GM03348 (cell line): Measurements from ENCODE around the gene NDUFB4.

ENCODE experiments used
- DNase-seq: peaks from one replicate; pipeline ENCODE4 v3.0.0; 2012; ENCODE audit warnings: low spot score

The NDUFB4 gene

DNA sequence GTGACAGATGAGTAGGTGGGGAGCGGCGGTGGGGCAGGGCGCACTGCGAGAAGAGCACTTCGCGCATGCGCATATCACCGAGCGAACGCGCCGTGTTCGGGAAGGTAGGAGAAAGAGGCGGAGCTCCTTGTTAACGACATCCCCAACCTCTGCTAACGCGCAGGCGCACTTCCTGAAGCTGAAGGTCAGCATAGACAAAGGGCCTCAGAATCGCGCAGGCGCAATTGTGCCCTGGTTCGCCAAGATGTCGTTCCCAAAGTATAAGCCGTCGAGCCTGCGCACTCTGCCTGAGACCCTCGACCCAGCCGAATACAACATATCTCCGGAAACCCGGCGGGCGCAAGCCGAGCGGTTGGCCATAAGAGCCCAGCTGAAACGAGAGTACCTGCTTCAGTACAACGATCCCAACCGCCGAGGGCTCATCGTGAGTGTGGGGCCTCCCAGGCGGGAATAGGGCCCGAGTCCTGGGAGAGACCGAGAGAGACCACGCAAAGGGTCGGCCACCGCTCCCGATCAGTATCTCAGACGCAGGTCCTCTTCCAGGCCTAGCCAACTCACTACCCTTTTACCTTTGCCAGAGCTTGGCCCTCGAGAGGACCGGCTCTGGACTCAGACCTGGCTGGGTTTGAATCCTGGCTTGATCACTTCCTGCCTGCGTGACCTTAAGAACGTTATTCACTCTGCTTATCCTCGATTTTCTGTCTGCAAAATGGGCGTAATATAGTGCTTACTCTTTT is at the start of gene NDUFB4:
Gene NDUFB4 (plus strand): TSS at position 221 of the 737 bp plus-strand sequence. CDS start 24 bp downstream, at position 245.
- DNase-seq = peak; percentile 98

- DNase-seq = no peak
Measured at GRCh38 chr3:120550546-120550945, 45.6 kb upstream of the NDUFB4 start.

DNA sequence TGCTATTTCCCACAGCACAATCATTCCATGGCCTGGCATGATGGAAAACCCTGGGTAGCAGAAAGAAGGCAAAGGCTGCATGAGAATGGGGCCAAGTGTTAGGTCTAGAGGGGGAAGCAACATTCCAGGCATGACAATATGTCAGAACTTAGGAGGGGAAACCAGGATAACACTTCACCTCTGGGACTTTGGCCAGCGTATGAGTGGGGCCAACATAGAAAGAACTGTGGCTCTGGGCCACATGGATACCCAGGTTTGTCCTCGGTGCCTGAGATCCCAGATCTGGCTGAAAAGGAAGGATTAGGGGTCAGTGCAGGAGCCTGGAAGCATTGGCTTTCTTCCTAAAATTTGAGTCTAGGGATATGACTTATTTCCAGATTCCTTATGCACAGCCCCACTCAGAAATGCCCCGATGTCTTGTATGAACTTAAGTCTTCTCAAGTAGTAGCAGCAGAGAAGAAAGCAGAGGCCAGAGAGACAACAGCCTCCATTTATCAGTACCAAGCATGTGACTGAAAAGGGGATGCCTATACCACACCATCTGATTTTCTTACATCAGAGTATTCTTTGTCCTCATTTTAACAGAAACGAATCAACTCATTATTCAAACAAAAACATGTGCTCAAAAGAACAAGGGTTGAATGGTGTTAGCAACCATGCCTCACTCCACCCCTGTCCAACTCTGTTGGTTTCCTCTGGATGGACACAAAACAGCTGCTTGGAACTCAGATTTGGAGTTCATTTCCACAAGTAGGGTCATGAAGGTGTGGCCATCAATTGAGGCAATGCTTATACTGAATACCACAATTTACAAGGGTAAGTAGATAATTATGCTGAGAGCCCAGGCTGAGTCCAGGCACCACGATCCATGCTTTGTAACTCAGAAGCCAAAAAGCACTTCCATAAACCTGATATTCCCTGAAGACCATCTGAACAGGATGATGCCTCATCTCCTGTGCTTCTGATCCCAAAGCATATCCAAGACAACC is 43.7 kb upstream of the NDUFB4 start:
- no peak for DNase-seq

DNA sequence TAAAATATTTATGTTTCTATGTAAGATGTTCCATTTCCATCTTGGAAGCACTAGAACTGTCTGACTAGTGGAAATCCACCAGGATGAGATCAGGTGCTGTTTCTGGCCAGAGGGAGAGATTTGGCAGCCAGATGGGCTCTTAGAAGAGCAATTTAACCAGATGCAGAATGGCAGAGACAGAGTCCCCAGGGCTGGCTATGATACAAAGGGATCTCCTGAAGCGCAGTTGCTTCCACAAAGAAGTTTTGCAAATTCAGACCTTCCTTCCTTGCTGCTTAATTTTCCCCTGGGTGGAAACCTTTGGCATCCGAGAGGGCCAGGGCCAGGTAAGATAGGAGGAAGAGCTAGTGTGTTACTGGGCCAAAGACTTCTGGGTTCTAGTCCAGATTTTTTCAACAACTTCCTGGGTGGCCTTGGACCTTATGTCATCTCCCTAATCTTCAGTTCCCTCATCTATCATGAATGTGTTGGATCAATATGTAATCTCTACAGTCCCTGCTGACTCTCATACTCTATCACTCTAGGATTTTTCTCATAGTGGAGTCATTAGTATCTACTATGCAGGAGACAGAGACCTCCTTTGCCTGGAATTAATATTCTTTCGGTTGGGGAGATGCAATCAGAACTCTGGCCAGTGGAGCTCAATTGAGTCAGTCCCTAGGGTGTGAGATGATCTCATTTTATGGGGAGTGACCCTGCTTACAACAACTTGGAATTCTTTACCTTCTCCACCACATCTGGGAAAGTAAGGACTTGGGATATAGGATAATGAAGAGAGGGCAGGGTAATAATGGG is 41.1 kb upstream of the NDUFB4 start:
- peak; percentile 52 for DNase-seq

DNA sequence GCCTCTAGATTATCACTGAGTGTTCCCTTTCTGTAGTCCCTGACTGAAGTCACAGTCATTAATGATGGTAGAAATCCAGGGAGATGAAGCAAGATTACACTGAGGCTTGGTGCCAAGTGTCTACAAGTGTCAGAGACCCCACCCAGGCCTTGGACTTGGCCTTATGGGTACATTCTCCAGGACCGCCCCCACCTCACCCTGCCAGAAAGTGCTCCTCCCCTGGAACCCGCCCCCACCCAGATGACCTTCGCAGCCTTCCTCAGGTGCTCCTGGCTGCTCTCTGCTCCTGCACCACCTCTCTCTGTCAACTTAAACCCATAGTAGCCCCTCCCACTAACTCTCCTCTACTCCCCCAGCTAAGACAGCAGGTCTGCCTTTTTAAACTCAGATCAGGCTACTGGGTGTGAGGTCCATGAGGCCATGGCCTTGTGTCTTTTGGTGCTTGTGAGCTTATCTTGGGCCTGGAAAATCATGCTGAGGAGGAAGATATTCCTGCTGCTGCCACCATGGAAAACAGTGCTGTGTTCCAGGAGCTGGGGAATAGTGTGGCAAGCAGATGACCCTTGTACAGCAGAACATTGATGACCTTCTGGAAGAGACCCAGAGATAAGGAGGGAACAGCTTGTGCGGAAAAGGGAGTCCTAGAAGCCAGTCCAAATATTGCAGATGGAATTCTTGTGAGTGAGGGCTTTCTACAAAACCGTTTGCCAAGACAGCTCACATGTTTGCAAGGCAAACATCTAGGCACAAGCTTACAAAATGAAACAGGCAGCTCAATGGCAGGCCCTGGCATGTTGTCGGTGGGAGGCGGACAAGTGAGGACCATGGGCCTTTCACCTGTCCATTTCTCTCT is 40.3 kb upstream of the NDUFB4 start:
- DNase-seq = no peak

DNA sequence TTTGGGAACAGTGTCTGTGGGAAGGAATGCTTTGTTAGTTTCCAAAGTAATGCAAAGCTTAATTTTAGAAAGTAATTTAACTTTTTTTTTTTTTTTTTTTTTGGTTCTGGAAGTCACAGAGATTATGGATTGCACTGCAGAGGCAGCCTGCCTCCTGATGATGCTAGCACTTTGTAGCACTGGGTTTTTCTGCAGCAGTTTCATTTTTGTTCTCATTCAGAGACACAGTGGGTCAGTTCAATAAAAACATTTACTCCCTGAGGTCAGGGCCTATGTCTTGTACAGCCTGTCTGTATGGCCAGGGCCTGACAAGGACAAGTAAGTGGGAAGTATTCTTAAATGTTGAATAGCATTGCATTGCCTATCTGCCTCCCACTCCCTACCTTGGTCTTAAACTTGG is 39.0 kb upstream of the NDUFB4 start:
- no peak for DNase-seq

- DNase-seq = peak; percentile 90
Measured at GRCh38 chr3:120558771-120559241, 37.3 kb upstream of the NDUFB4 start.

DNA sequence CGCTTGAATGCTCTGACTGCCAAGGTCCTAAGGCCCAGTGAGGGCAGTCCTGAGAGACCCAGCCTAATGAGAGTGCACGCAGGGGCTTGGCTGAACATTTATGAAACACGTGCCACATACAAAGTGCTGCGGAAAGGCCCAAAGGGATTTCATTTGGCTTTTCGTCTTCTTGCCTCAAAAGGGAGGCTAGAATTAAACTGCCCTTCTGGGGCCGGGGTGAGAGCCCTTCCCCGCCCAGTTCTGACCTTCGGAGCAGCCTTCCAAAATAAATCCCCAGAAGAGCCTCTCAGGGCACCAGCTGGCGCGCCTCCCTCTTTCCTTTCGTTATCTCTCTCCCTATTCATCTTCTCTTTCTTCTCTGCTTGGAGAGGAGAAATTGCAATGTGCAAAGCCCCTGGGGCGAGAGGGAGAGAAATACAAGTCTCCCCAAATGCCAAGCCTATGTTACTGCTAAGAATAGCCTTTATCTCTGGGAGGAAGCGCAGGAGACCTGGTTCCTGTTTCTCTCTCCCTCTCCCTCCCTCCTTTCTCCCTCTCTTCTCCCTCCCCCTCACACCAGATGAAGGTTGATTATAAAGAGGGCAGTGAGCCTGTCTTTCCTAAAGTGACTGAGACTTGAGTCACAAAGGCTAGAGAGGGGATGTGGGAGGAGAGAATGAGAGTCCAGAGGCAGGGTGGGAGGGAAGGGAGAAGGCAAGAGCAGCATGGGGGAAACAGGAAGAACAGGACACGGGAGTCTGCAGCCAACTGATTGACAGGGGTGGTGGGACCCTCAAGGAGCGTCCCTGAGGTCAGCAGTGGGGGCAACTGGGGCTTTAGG is 36.7 kb upstream of the NDUFB4 start:
- DNase-seq = peak; percentile 63

GRCh38 chr3:120560304-120561250 is 35.6 kb upstream of the NDUFB4 start:
- DNase-seq = no peak

DNA sequence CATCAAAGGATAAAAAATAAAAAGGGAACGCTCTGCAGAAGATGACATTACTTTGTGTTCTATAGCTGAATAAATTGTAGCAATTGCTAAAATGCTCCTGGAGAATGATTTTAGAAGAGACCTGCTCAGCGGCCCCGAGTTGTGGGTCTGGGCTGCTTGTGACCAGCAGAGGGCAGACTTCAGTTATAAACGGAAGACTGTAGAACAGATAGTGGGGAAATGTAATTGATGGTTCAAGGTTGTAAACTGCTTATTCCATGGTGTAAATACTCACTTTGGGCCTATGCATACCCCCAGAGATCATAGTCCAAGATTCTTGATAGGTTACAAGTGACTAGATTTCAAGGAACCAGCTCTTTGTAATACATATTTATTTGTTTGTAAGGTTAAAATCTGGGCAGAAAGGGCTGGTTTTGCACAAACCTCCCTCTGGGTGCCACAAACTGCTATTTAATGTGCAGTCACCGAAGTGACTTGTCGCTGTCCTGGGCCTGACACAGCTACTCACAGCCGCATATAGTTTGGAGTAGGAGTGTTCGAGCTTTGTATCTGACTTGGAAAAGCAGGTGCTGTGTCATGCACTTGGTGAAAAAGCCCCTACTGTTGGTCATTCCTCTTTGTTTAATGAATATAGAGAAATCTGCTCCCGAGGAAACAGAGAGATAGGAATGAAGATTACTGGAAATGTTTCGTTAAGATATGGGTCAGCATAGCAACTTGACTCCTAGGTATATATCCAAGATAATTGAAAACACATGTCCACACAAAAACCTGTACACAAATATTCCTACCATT is 34.7 kb upstream of the NDUFB4 start:
- DNase-seq = peak; percentile 70

GRCh38 chr3:120563356-120564022 is 32.6 kb upstream of the NDUFB4 start:
- DNase-seq = no peak

- no peak for DNase-seq
Measured at GRCh38 chr3:120566243-120566975, 29.7 kb upstream of the NDUFB4 start.

DNA sequence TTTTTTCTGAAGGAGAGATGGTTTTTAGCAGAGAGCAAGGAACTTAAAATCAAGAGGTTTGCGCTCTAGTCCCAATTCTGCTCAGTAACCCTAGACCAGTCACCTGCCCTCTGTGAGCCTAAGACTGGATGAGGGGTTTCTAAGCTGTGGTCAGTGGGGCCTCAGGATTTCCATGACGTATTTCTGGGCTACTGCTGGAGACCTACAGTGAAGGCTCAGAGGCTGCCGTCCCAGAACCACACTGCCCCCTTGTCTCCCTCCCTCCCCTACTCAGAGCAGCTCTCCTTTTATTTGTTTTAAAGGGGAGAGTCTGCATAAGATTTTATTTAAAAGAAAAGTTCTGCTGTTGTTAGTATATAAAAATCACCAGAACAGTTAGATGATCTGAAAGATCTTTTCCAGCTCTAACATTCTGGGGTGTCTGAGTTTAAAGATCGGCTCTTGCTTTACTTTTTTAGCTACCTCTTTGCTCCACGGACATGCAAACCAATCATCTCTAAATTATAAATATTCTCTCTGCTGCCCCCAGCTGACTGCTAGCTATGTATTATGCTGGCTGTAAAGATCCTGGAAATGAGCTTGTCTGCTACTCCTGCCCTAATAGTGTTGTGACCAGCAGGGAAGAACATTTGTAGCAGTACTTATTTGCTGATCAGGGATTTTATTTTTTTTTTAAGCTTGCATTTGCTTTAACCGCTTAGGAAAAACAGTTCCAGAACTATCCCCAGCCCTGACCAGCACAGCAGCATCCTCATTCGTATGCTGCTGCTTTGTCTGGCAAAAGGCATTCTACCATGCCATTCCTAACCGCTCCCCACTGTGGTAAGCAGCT is 28.6 kb upstream of the NDUFB4 start:
- peak; percentile 67 for DNase-seq

DNA sequence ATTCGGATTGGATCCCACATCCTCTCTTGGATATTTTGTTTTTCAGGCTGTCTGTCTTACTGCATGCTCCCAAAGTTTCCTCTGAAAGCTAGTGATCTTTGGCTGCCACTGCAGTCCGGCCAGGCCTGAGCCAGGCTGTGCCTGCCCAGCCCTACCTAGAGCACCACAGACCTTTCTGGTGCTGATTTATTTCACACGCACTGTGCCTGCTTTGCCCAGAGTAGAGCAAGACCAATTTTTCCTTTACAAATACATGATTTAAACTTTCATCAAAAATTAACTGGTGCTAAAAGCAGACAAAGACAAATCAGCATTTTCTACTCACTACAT is 28.0 kb upstream of the NDUFB4 start:
- DNase-seq = no peak

GRCh38 chr3:120568598-120568997 is 27.5 kb upstream of the NDUFB4 start:
- DNase-seq = peak; percentile 20
